Measurements from ENCODE around the gene DHRSX.

DHRSX gene

DNA sequence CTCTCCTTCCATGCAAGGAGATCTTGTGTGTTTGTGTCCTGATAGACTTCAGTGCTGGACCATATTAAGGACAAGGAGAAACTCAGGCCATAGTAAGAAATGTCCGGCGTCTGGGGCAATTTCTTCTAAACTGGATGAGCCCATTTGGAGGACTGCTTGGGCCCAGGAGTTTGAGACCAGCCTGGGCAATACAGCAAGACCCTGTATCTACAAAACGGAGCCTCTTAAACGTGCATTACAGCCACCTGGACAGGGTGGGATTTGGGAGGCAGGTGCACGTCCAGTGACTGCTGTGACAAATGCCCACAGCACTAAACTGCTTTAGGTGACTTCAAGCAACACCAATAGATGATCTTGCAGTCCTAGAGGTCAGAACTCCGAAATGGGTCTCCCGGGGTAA lies 311.9 kb downstream of the DHRSX start:
- H2AK5ac ChIP-seq (ENCODE audit: low read depth, low read length) = no peak overlapping the region
- no peaks in the 10 kb centered on the region for H3K36me3 ChIP-seq (replicated peaks in 1 of 2; ENCODE audit: control insufficient read depth in 2 of 2, insufficient read depth in 2 of 2, low read length in 2 of 2)
- H2BK12ac ChIP-seq (ENCODE audit: low read length) = no peak overlapping the region
- peaks cover 0 to 4% of the 10 kb centered on the region in 2 donors for H3K4me1 ChIP-seq (ENCODE audit: control insufficient read depth in 2 of 2, insufficient read depth in 1 of 2, low read depth in 1 of 2, low read length in 2 of 2)
- no CpG with 5 or more reads among the region's 7 CpGs for WGBS, 2 donors (ENCODE audit: extremely low coverage in 2 of 2, insufficient read length in 2 of 2, insufficient replicate concordance in 1 of 2)
- no peak overlapping the region for H2AFZ ChIP-seq (ENCODE audit: low read length)
- H3K23ac ChIP-seq (ENCODE audit: low read depth, low read length, poor library complexity) = no peak overlapping the region
- no peak overlapping the region for H3K4me2 ChIP-seq (ENCODE audit: insufficient read depth, low read length, poor library complexity, severe bottlenecking)
- no peak overlapping the region for H3K27ac ChIP-seq (replicated peaks; ENCODE audit: low read length)
- H3K9me3 ChIP-seq (replicated peaks in 1 of 2; ENCODE audit: control insufficient read depth in 2 of 2, insufficient read depth in 1 of 2, low read depth in 1 of 2, low read length in 2 of 2) = peaks cover 12 to 23% of the 10 kb centered on the region in 2 donors
- peak overlapping the region; percentile 45 for H3K18ac ChIP-seq (ENCODE audit: low read length)
- no peak for DNase-seq (ENCODE audit: low spot score)
- H3K9ac ChIP-seq (ENCODE audit: low read depth, low read length, poor library complexity) = no peak overlapping the region
- no peaks in the 10 kb centered on the region for H3K79me1 ChIP-seq (ENCODE audit: low read depth, low read length)
- no peak overlapping the region for H4K91ac ChIP-seq (ENCODE audit: low read depth, low read length, poor library complexity)
- no peak overlapping the region for H4K8ac ChIP-seq (ENCODE audit: low read depth, low read length)
- no peak overlapping the region for H3K4me3 ChIP-seq (ENCODE audit: low read length in 2 of 2)
- no peak overlapping the region for H3K4ac ChIP-seq (ENCODE audit: low read length)
- no peak overlapping the region for H2BK15ac ChIP-seq (ENCODE audit: low read length)
- H3K14ac ChIP-seq (ENCODE audit: low read length) = no peak overlapping the region
- H2BK5ac ChIP-seq (ENCODE audit: low read length) = no peak overlapping the region
- H2BK120ac ChIP-seq (ENCODE audit: low read depth, low read length) = no peak overlapping the region
- H3K27me3 ChIP-seq (ENCODE audit: control insufficient read depth in 3 of 3, insufficient read depth in 3 of 3, low read depth in 1 of 3, low read length in 3 of 3) = no peaks in the 10 kb centered on the region

DNA sequence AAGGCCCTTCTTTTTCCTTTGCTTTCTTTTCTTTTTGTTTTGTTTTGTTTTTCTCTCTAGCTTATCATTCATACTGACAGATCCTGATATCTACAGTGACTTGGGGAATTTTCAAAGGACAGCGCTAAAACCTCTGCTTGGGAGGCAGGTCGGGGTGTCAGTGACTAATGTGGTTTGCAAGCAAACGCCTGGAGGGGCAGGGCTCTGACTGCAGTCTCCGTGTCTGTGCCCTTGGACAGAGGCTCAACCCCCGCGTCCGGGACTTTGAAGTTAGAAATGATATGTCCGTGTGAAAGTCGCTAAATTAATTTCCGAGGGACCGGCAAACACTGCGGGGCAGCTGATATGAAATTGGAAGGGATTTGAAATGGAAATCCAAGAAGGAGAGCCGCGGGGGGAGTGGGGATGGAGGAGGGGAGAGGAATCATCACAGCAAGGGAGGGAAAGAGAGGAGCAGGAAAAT lies 312.4 kb downstream of the DHRSX start:
- no peak overlapping the region for H2AFZ ChIP-seq (ENCODE audit: low read length)
- DNase-seq (ENCODE audit: low spot score) = no peak
- H4K91ac ChIP-seq (ENCODE audit: low read depth, low read length, poor library complexity) = no peak overlapping the region
- H3K4ac ChIP-seq (ENCODE audit: low read length) = no peak overlapping the region
- no peak overlapping the region for H3K18ac ChIP-seq (ENCODE audit: low read length)
- H2BK15ac ChIP-seq (ENCODE audit: low read length) = no peak overlapping the region
- H3K79me1 ChIP-seq (ENCODE audit: low read depth, low read length) = no peaks in the 10 kb centered on the region
- H3K4me3 ChIP-seq (ENCODE audit: low read length in 2 of 2) = no peak overlapping the region
- H3K4me1 ChIP-seq (ENCODE audit: control insufficient read depth in 2 of 2, insufficient read depth in 1 of 2, low read depth in 1 of 2, low read length in 2 of 2) = peaks cover 2 to 5% of the 10 kb centered on the region in 2 donors
- no peak overlapping the region for H4K8ac ChIP-seq (ENCODE audit: low read depth, low read length)
- H3K36me3 ChIP-seq (replicated peaks in 1 of 2; ENCODE audit: control insufficient read depth in 2 of 2, insufficient read depth in 2 of 2, low read length in 2 of 2) = no peaks in the 10 kb centered on the region
- H2BK12ac ChIP-seq (ENCODE audit: low read length) = no peak overlapping the region
- no peak overlapping the region for H3K27ac ChIP-seq (replicated peaks; ENCODE audit: low read length)
- no peak overlapping the region for H2AK5ac ChIP-seq (ENCODE audit: low read depth, low read length)
- peaks cover 12 to 23% of the 10 kb centered on the region in 2 donors for H3K9me3 ChIP-seq (replicated peaks in 1 of 2; ENCODE audit: control insufficient read depth in 2 of 2, insufficient read depth in 1 of 2, low read depth in 1 of 2, low read length in 2 of 2)
- H3K14ac ChIP-seq (ENCODE audit: low read length) = no peak overlapping the region
- H3K9ac ChIP-seq (ENCODE audit: low read depth, low read length, poor library complexity) = no peak overlapping the region
- H3K23ac ChIP-seq (ENCODE audit: low read depth, low read length, poor library complexity) = no peak overlapping the region
- WGBS, 2 donors (ENCODE audit: extremely low coverage in 2 of 2, insufficient read length in 2 of 2, insufficient replicate concordance in 1 of 2) = no CpG with 5 or more reads among the region's 14 CpGs
- no peaks in the 10 kb centered on the region for H3K27me3 ChIP-seq (ENCODE audit: control insufficient read depth in 3 of 3, insufficient read depth in 3 of 3, low read depth in 1 of 3, low read length in 3 of 3)
- no peak overlapping the region for H3K4me2 ChIP-seq (ENCODE audit: insufficient read depth, low read length, poor library complexity, severe bottlenecking)
- no peak overlapping the region for H2BK120ac ChIP-seq (ENCODE audit: low read depth, low read length)
- no peak overlapping the region for H2BK5ac ChIP-seq (ENCODE audit: low read length)

DNA sequence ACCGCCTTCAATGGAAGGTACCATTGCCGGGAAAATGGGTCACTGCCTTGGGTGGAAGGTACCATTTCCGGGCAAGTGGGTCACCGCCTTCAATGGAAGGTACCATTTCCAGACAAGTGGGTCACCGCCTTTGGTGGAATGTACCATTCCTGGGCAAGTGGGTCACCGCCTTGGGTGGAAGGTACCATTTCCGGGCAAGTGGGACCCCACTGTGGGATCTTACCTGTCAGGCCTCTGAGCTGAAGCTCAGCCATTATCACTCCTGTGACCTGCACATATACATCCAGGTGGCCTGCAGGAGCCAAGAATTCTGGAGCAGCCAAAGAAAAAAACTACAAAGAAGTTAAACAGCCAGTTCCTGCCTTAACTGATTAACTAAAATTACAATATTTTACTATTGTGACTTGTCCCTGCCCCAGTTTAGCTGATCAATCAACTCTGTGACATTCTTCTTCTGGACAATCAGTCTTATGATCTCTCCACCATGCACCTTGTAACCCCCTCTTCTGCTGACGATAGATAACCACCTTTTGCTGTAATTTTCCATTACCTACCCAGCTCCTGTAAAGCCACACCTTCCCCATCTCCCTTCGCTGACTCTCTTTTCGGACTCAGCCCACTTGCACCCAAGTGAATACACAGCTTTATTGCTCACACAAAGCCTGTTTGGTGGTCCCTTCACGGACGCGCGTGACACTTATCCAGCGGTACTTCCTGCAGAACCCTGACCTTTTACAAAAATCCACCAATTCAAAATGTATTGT lies 313.2 kb downstream of the DHRSX start:
- H4K91ac ChIP-seq (ENCODE audit: low read depth, low read length, poor library complexity) = no peak overlapping the region
- no peak overlapping the region for H4K8ac ChIP-seq (ENCODE audit: low read depth, low read length)
- H3K9ac ChIP-seq (ENCODE audit: low read depth, low read length, poor library complexity) = no peak overlapping the region
- no peak overlapping the region for H3K23ac ChIP-seq (ENCODE audit: low read depth, low read length, poor library complexity)
- H3K14ac ChIP-seq (ENCODE audit: low read length) = no peak overlapping the region
- no peak overlapping the region for H2BK5ac ChIP-seq (ENCODE audit: low read length)
- no peak for DNase-seq (ENCODE audit: low spot score)
- no peak overlapping the region for H3K4me3 ChIP-seq (ENCODE audit: low read length in 2 of 2)
- H2BK120ac ChIP-seq (ENCODE audit: low read depth, low read length) = no peak overlapping the region
- no peaks in the 10 kb centered on the region for H3K36me3 ChIP-seq (replicated peaks in 1 of 2; ENCODE audit: control insufficient read depth in 2 of 2, insufficient read depth in 2 of 2, low read length in 2 of 2)
- no CpG with 5 or more reads among the region's 15 CpGs for WGBS, 2 donors (ENCODE audit: extremely low coverage in 2 of 2, insufficient read length in 2 of 2, insufficient replicate concordance in 1 of 2)
- H3K79me1 ChIP-seq (ENCODE audit: low read depth, low read length) = no peaks in the 10 kb centered on the region
- no peak overlapping the region for H2BK12ac ChIP-seq (ENCODE audit: low read length)
- H3K18ac ChIP-seq (ENCODE audit: low read length) = no peak overlapping the region
- H3K4ac ChIP-seq (ENCODE audit: low read length) = no peak overlapping the region
- peaks cover 10% of the 10 kb centered on the region in 2 donors for H3K4me1 ChIP-seq (ENCODE audit: control insufficient read depth in 2 of 2, insufficient read depth in 1 of 2, low read depth in 1 of 2, low read length in 2 of 2)
- no peaks in the 10 kb centered on the region for H3K27me3 ChIP-seq (ENCODE audit: control insufficient read depth in 3 of 3, insufficient read depth in 3 of 3, low read depth in 1 of 3, low read length in 3 of 3)
- H2AK5ac ChIP-seq (ENCODE audit: low read depth, low read length) = no peak overlapping the region
- peaks cover 12 to 23% of the 10 kb centered on the region in 2 donors for H3K9me3 ChIP-seq (replicated peaks in 1 of 2; ENCODE audit: control insufficient read depth in 2 of 2, insufficient read depth in 1 of 2, low read depth in 1 of 2, low read length in 2 of 2)
- no peak overlapping the region for H3K4me2 ChIP-seq (ENCODE audit: insufficient read depth, low read length, poor library complexity, severe bottlenecking)
- no peak overlapping the region for H2AFZ ChIP-seq (ENCODE audit: low read length)
- no peak overlapping the region for H2BK15ac ChIP-seq (ENCODE audit: low read length)
- H3K27ac ChIP-seq (replicated peaks; ENCODE audit: low read length) = no peak overlapping the region

DNA sequence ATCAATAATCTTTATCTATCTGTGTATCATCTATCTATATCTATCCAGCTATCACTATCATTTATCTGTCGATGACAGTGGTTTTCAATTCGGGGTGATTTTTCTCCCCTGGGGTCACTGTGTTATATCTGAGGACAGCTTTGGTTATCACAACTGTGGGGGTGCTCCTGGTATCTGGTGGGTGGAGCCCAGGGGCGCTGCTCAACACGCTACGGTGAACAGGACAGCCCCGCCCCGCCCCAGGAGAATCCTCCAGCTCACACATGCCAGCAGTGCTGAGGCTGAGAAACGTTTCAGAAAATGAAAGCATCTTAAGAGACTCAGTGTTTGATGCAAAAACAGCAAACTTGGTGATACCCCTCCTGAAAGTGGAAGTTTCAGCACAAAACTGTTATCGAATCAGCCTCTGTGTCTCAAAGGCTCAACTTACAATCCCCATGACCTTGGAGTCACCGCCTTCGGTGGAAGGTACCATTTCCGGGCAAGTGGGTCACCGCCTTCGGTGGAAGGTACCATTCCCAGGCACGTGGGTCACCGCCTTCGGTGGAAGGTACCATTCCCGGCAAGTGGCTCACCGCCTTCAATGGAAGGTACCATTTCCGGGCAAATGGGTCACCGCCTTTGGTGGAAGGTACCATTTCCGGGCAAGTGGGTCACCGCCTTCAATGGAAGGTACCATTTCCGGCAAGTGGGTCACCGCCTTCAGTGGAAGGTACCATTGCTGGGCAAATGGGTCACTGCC lies 315.3 kb downstream of the DHRSX start:
- H3K9ac ChIP-seq (ENCODE audit: low read depth, low read length, poor library complexity) = no peak overlapping the region
- H2AFZ ChIP-seq (ENCODE audit: low read length) = no peak overlapping the region
- no peaks in the 10 kb centered on the region for H3K79me1 ChIP-seq (ENCODE audit: low read depth, low read length)
- no peak overlapping the region for H3K18ac ChIP-seq (ENCODE audit: low read length)
- no peak overlapping the region for H4K8ac ChIP-seq (ENCODE audit: low read depth, low read length)
- H3K27me3 ChIP-seq (ENCODE audit: control insufficient read depth in 3 of 3, insufficient read depth in 3 of 3, low read depth in 1 of 3, low read length in 3 of 3) = no peaks in the 10 kb centered on the region
- no peak overlapping the region for H3K4ac ChIP-seq (ENCODE audit: low read length)
- no peak overlapping the region for H2BK15ac ChIP-seq (ENCODE audit: low read length)
- no peak overlapping the region for H2BK120ac ChIP-seq (ENCODE audit: low read depth, low read length)
- H2BK12ac ChIP-seq (ENCODE audit: low read length) = no peak overlapping the region
- H3K4me1 ChIP-seq (ENCODE audit: control insufficient read depth in 2 of 2, insufficient read depth in 1 of 2, low read depth in 1 of 2, low read length in 2 of 2) = peaks cover 12 to 16% of the 10 kb centered on the region in 2 donors
- H3K23ac ChIP-seq (ENCODE audit: low read depth, low read length, poor library complexity) = no peak overlapping the region
- H3K4me3 ChIP-seq (ENCODE audit: low read length in 2 of 2) = no peak overlapping the region
- H2AK5ac ChIP-seq (ENCODE audit: low read depth, low read length) = no peak overlapping the region
- no peak overlapping the region for H3K14ac ChIP-seq (ENCODE audit: low read length)
- no peak overlapping the region for H3K4me2 ChIP-seq (ENCODE audit: insufficient read depth, low read length, poor library complexity, severe bottlenecking)
- no peak overlapping the region for H4K91ac ChIP-seq (ENCODE audit: low read depth, low read length, poor library complexity)
- no peak overlapping the region for H2BK5ac ChIP-seq (ENCODE audit: low read length)
- DNase-seq (ENCODE audit: low spot score) = no peak
- peaks cover 12 to 23% of the 10 kb centered on the region in 2 donors for H3K9me3 ChIP-seq (replicated peaks in 1 of 2; ENCODE audit: control insufficient read depth in 2 of 2, insufficient read depth in 1 of 2, low read depth in 1 of 2, low read length in 2 of 2)
- H3K36me3 ChIP-seq (replicated peaks in 1 of 2; ENCODE audit: control insufficient read depth in 2 of 2, insufficient read depth in 2 of 2, low read length in 2 of 2) = no peaks in the 10 kb centered on the region
- H3K27ac ChIP-seq (replicated peaks; ENCODE audit: low read length) = no peak overlapping the region
- WGBS, 2 donors (ENCODE audit: extremely low coverage in 2 of 2, insufficient read length in 2 of 2, insufficient replicate concordance in 1 of 2) = no CpG with 5 or more reads among the region's 25 CpGs
